ENCODE measurements around the gene BCL11A. TPM values are rescaled to one million over a fixed set of nuclear protein-coding genes. Genes with fewer than 3 reads are reported as not detected.

BCL11A gene
- total and polyA plus RNA-seq, 2 experiments from 2014 or later, result 57.5 to 77.6 TPM

- H3K27ac Mint-ChIP-seq, result 0 out of 2 replicates have a peak overlapping the region, but pooled peaks have one; percentile 69
- no peaks in the 10 kb centered on the region for H3K27me3 ChIP-seq (ENCODE audit: insufficient read depth)
- no peaks in the 10 kb centered on the region for H3F3A ChIP-seq (replicated peaks; ENCODE audit: low read depth)
- H3K4me3 ChIP-seq, result peak overlapping the region; percentile 89
- peaks cover 97% of the 10 kb centered on the region for H3K79me2 ChIP-seq (replicated peaks; ENCODE audit: insufficient read depth)
- H4K20me1 ChIP-seq (replicated peaks; ENCODE audit: insufficient read depth), result peaks cover 12% of the 10 kb centered on the region
- peaks cover 45% of the 10 kb centered on the region for H3K36me3 Mint-ChIP-seq (ENCODE audit: low read depth)
- H3K4me1 ChIP-seq (ENCODE audit: insufficient read depth), result peaks cover 39% of the 10 kb centered on the region
- ATAC-seq (no peak), DNase-seq (ENCODE audit: low spot score) (no peak)
- no peak overlapping the region for H3K27ac ChIP-seq (ENCODE audit: low read depth)
- peak overlapping the region; percentile 97 for H3K4me3 Mint-ChIP-seq
- no peak overlapping the region for H2AFZ ChIP-seq
- no peaks in the 10 kb centered on the region; the same call in 2 of the 3 replicates for H3K9me3 Mint-ChIP-seq
- TF ChIP-seq ZNF462 (CRISPR knock-in tag; IDR thresholded peaks at IDR 0.05), result no peak
- no peak for TF ChIP-seq ETS1 (IDR thresholded peaks at IDR 0.05)
- no peak for TF ChIP-seq EZH2 (IDR thresholded peaks at IDR 0.05; ENCODE audit: low read depth, unreplicated experiment)
- TF ChIP-seq EZH2phosphoT487 (IDR thresholded peaks at IDR 0.05; ENCODE audit: unreplicated experiment), result no peak
- no peak for TF ChIP-seq CREB1 (CRISPR knock-in tag; IDR thresholded peaks at IDR 0.05; ENCODE audit: low read depth)
- no peak for TF ChIP-seq ZNF331 (CRISPR knock-in tag; IDR thresholded peaks at IDR 0.05; ENCODE audit: low read depth)
- no peak for TF ChIP-seq STAT1 (IDR thresholded peaks at IDR 0.05; ENCODE audit: unreplicated experiment)
- TF ChIP-seq POLR2AphosphoS5 (IDR thresholded peaks at IDR 0.05; ENCODE audit: low read depth), result no peak
- TF ChIP-seq REST (IDR thresholded peaks at IDR 0.05; ENCODE audit: unreplicated experiment), result no peak
- peak overlapping the region; percentile 85 for H3K4me2 ChIP-seq
- H3K27me3 Mint-ChIP-seq (ENCODE audit: insufficient read depth, low read depth, poor library complexity), result no peaks in the 10 kb centered on the region
- peaks cover 14% of the 10 kb centered on the region; the same call in 1 of the 2 replicates for H3K36me3 ChIP-seq (ENCODE audit: insufficient read depth)
- no peaks in the 10 kb centered on the region for H3K9me2 ChIP-seq (ENCODE audit: insufficient read depth)
- peaks cover 59% of the 10 kb centered on the region for H3K4me1 Mint-ChIP-seq
These were observed 5.6 kb downstream of the BCL11A start for GRCh38 chr2:60547841-60548240.

All from GM23338 (cell line).